IMR-90 (cell line): ENCODE measurements around the gene S100A16. TPM values are rescaled to one million over a fixed set of nuclear protein-coding genes. Genes with fewer than 3 reads are reported as not detected.

Source experiments
- BHLHE40 ChIP-seq: fragments of 150-350 bp; IDR thresholded peaks from 2 replicates; pipeline ENCODE4 v1.6.1; 2016; ENCODE audit warnings: mild to moderate bottlenecking, low read depth, low read length
- MXI1 ChIP-seq: IDR thresholded peaks from 2 replicates; pipeline ENCODE4 v1.6.1; 2012; ENCODE audit warnings: low read depth, mild to moderate bottlenecking, low read length, moderate library complexity, borderline replicate concordance
- RAD21 ChIP-seq: IDR thresholded peaks from 2 replicates; pipeline ENCODE4 v1.6.1; 2012; ENCODE audit warnings: low read length, improper control_type of control experiment
- RCOR1 ChIP-seq: IDR thresholded peaks from 2 replicates; pipeline ENCODE4 v1.6.1; 2012; ENCODE audit warnings: mild to moderate bottlenecking, low read length, improper control_type of control experiment; ENCODE audit not compliant: insufficient replicate concordance
- polyA plus RNA-seq, 3 experiments: library from polyadenylated mRNA; depleted of rRNA; stranded (reverse); fragments of >200 nt; gene quantifications; 2 replicates each; pipeline ENCODE4 v1.2.3, GENCODE V29; 2012; ENCODE audit warnings: low replicate concordance in 1 of 3
- total RNA-seq: library from RNA; depleted of rRNA; stranded (reverse); fragments of >200 nt; gene quantifications from 2 replicates; pipeline ENCODE4 v1.2.3, GENCODE V29; 2012
- TF ChIP-seq, protein P1 (sequence below): fragments of 150-350 bp; IDR thresholded peaks from 2 replicates; pipeline ENCODE4 v1.6.1; 2016; ENCODE audit warnings: low read depth, mild to moderate bottlenecking, low read length, moderate library complexity, borderline replicate concordance

Gene S100A16
- total and polyA plus RNA-seq, 2 of the 4 experiments (the other 2 are of a cell fraction): 201 to 515 TPM

DNA sequence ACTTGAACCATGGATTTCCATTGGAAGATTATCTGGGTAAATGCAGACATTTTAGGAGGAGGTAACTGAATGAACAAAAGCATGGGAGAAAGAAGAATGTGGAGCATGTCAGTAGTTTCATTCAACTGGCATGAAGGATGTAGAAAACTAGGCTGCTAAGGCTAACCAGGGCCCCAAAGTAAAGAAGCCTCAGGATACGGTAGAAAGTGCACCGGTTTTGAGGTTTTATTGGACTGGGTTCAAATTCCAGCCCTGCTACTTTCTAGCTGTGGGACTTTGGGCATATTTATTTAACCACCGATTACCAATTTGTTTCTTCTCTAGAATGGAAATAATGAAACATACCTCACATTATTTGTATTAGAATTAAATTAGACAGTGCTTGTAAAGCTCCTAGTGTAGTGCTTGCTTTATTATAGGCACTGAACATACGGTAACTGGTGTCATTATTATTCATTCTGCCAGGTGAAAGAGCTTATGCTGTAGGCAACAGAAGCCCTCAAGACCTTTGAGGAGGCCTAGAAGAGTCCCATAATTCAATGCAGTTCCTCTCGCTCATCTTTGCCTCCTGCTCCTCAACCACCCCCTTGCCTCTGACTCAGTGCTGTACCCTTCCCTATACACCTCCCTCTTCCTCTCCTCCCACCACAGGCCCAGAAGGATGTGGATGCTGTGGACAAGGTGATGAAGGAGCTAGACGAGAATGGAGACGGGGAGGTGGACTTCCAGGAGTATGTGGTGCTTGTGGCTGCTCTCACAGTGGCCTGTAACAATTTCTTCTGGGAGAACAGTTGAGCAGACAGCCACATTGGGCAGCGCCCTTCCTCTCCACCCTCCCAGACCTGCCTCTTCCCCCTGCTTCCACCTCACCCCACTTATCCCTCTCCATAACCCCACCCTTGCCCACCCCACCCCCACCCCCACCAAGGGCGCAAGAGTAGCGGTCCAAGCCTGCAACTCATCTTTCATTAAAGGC, 18.4 kb upstream of the S100A16 start (continued):
- TF ChIP-seq MXI1: no peak
- no peak for TF ChIP-seq RAD21
- no peak for TF ChIP-seq RCOR1
- TF ChIP-seq BHLHE40: no peak
- TF ChIP-seq, protein P1, sequence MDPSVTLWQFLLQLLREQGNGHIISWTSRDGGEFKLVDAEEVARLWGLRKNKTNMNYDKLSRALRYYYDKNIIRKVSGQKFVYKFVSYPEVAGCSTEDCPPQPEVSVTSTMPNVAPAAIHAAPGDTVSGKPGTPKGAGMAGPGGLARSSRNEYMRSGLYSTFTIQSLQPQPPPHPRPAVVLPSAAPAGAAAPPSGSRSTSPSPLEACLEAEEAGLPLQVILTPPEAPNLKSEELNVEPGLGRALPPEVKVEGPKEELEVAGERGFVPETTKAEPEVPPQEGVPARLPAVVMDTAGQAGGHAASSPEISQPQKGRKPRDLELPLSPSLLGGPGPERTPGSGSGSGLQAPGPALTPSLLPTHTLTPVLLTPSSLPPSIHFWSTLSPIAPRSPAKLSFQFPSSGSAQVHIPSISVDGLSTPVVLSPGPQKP: no peak
